ENCODE results near the gene ICAM5. TPM values are rescaled to one million over a fixed set of nuclear protein-coding genes. Genes with fewer than 3 reads are reported as not detected.

ICAM5 gene
- total RNA-seq, 1 donor from 2014 or later = 5.7 TPM

- Mint-ChIP-seq H3K4me3 (no peak within 1 kb of the TSS), H3K27ac (no peak within 1 kb of the TSS), H3K27me3 (ENCODE audit: low read depth) (no peaks in the 10 kb centered on the region), H3K36me3 (no peaks in the 10 kb centered on the region), H3K9me3 (no peaks in the 10 kb centered on the region), H3K4me1 (peaks cover 5% of the 10 kb centered on the region)
- TF ChIP-seq, protein P1, sequence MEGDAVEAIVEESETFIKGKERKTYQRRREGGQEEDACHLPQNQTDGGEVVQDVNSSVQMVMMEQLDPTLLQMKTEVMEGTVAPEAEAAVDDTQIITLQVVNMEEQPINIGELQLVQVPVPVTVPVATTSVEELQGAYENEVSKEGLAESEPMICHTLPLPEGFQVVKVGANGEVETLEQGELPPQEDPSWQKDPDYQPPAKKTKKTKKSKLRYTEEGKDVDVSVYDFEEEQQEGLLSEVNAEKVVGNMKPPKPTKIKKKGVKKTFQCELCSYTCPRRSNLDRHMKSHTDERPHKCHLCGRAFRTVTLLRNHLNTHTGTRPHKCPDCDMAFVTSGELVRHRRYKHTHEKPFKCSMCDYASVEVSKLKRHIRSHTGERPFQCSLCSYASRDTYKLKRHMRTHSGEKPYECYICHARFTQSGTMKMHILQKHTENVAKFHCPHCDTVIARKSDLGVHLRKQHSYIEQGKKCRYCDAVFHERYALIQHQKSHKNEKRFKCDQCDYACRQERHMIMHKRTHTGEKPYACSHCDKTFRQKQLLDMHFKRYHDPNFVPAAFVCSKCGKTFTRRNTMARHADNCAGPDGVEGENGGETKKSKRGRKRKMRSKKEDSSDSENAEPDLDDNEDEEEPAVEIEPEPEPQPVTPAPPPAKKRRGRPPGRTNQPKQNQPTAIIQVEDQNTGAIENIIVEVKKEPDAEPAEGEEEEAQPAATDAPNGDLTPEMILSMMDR (IDR thresholded peaks at IDR 0.05; ENCODE audit: unreplicated experiment) = no peak
- DNase-seq (ENCODE audit: low spot score in 2 of 2, unreplicated experiment in 2 of 2) = no peak
These were observed 49.7 kb downstream of the ICAM5 start, which contains the start of gene ICAM3 for GRCh38 chr19:10339380-10339960. Gene ICAM3, minus strand, starts transcription at chr19:10339624. Its CDS starts 10 bp downstream, at chr19:10339614.

DNA sequence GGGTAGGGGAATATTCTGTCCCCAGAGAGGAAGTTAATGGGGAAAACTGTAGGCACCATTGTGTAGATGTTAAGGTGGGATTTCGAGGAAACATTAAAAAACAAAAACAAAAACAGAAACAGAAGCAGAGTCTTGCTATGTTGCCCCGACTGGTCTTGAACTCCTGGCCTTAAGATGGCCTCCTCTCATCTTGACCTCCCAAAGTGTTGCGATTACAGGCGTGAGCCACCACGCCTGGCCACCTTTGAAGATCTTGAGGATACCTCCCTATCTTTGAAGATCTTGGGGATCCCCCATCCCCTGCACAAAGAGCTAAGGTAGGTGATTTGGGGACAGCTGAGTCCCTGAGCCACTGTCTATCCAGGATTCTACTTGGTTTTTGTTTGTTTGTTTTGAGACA lies 50.2 kb downstream of the ICAM5 start:
- H3K36me3 Mint-ChIP-seq = no peaks in the 10 kb centered on the region
- H3K4me1 Mint-ChIP-seq = peaks cover under 1% of the 10 kb centered on the region
- TF ChIP-seq, protein P1 (IDR thresholded peaks at IDR 0.05; ENCODE audit: unreplicated experiment) = no peak
- no peaks in the 10 kb centered on the region for H3K27me3 Mint-ChIP-seq (ENCODE audit: low read depth)
- no peak overlapping the region for H3K27ac Mint-ChIP-seq
- no peak for DNase-seq (ENCODE audit: low spot score in 2 of 2, unreplicated experiment in 2 of 2)
- H3K4me3 Mint-ChIP-seq = no peak overlapping the region
- no peaks in the 10 kb centered on the region for H3K9me3 Mint-ChIP-seq

DNA sequence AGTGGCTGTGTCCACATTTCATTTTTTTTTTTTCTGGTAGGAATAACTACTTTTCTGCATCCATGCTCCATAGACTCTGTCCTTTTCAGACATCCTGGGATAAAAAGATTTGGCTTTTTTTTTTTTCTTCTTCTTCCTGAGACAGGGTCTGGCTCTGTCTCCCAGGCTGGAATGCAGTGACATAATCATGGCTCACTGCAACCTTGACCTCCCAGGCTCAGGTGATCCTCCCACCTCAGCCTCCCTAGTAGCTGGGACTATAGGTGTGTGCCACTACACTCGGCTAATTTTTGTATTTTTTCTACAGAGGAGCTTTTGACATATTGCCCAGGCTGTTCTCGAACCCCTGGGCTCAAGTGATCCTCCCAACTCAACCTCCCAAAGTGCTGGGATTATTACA lies 53.7 kb downstream of the ICAM5 start:
- Mint-ChIP-seq H3K27ac (no peak overlapping the region), H3K4me3 (no peak overlapping the region), H3K9me3 (no peaks in the 10 kb centered on the region), H3K4me1 (no peaks in the 10 kb centered on the region), H3K27me3 (ENCODE audit: low read depth) (no peaks in the 10 kb centered on the region), H3K36me3 (no peaks in the 10 kb centered on the region)
- TF ChIP-seq, protein P1 (IDR thresholded peaks at IDR 0.05; ENCODE audit: unreplicated experiment) = no peak
- no peak for DNase-seq (ENCODE audit: low spot score in 2 of 2, unreplicated experiment in 2 of 2)

- H3K4me1 Mint-ChIP-seq = no peaks in the 10 kb centered on the region
- H3K9me3 Mint-ChIP-seq = no peaks in the 10 kb centered on the region
- H3K27ac Mint-ChIP-seq = no peak overlapping the region
- H3K4me3 Mint-ChIP-seq = no peak overlapping the region
- no peak for DNase-seq (ENCODE audit: low spot score in 2 of 2, unreplicated experiment in 2 of 2)
- no peaks in the 10 kb centered on the region for H3K27me3 Mint-ChIP-seq (ENCODE audit: low read depth)
- H3K36me3 Mint-ChIP-seq = no peaks in the 10 kb centered on the region
- TF ChIP-seq, protein P1 (IDR thresholded peaks at IDR 0.05; ENCODE audit: unreplicated experiment) = no peak
These were observed 55.0 kb downstream of the ICAM5 start for GRCh38 chr19:10344780-10345179.

Other genes starting within 250 kb of the ICAM5 start
- 30.6 to 34.6 TPM (median 33.0 TPM) in 3 replicates for gene SHFL, start 203.6 kb upstream of the ICAM5 start, total RNA-seq
- 0.85 to 1.6 TPM (median 0.97 TPM) in 3 replicates for gene ANGPTL6, start 187.3 kb upstream of the ICAM5 start, total RNA-seq
- 53.2 to 64.2 TPM (median 62.1 TPM) in 3 replicates for gene PPAN, start 183.6 kb upstream of the ICAM5 start, total RNA-seq
- 30.8 to 33.6 TPM (median 31.2 TPM) in 3 replicates for gene P2RY11, start 178.3 kb upstream of the ICAM5 start, total RNA-seq
- gene EIF3G, start 170.1 kb upstream of the ICAM5 start, total RNA-seq = 199 to 207 TPM (median 207 TPM) in 3 replicates
- 110 to 115 TPM (median 112 TPM) in 3 replicates for gene DNMT1, start 95.0 kb upstream of the ICAM5 start, total RNA-seq
- gene S1PR2, start 58.6 kb upstream of the ICAM5 start, total RNA-seq = 34.6 to 36.9 TPM (median 34.9 TPM) in 3 replicates
- gene MRPL4, start 37.7 kb upstream of the ICAM5 start, total RNA-seq = 54.1 to 57.4 TPM (median 54.4 TPM) in 3 replicates
- gene ICAM1, start 18.8 kb upstream of the ICAM5 start, total RNA-seq = 9.0 to 11.6 TPM (median 9.6 TPM) in 3 replicates
- 2.0 to 2.6 TPM (median 2.4 TPM) in 3 replicates for gene ICAM4, start 3.0 kb upstream of the ICAM5 start, total RNA-seq
- gene ZGLP1, start 19.9 kb downstream of the ICAM5 start, total RNA-seq = 12.8 to 14.9 TPM (median 13.5 TPM) in 3 replicates
- gene FDX2, start 26.1 kb downstream of the ICAM5 start, total RNA-seq = 17.9 to 20.9 TPM (median 18.6 TPM) in 3 replicates
- gene RAVER1, start 43.6 kb downstream of the ICAM5 start, total RNA-seq = 51.1 to 55.7 TPM (median 52.4 TPM) in 3 replicates
- 2.0 to 2.7 TPM (median 2.3 TPM) in 3 replicates for gene ICAM3, start 49.7 kb downstream of the ICAM5 start, total RNA-seq
- 142 to 148 TPM (median 146 TPM) in 3 replicates for gene TYK2, start 90.6 kb downstream of the ICAM5 start, total RNA-seq
- gene CDC37, start 113.6 kb downstream of the ICAM5 start, total RNA-seq = 153 to 160 TPM (median 159 TPM) in 3 replicates
- 2.9 to 3.1 TPM (median 3.0 TPM) in 3 replicates for gene PDE4A, start 130.6 kb downstream of the ICAM5 start, total RNA-seq
- gene KEAP1, start 213.4 kb downstream of the ICAM5 start, total RNA-seq = 61.2 to 71.0 TPM (median 69.5 TPM) in 3 replicates
- gene S1PR5, start 227.5 kb downstream of the ICAM5 start, total RNA-seq = 2.2 to 2.4 TPM (median 2.4 TPM) in 3 replicates

Measured in mesothelial cell of epicardium (in vitro differentiated cells).